HCT116 (cell line): ENCODE measurements around the gene EFCAB5. TPM values are rescaled to one million over a fixed set of nuclear protein-coding genes. Genes with fewer than 3 reads are reported as not detected.

Experiments
- ATAC-seq: fragments of 200-7000 bp; cut with Tn5 transposase; 2 replicates; pipeline ENCODE4 v1.9.1; 2020; ENCODE audit warnings: mild to moderate bottlenecking, moderate library complexity
- BruUV-seq: library from RNA; stranded (reverse); fragments of 400-500 nt; replicated peaks from 2 replicates; lab custom pipeline; 2021; lab: Mats Ljungman, UMichigan
- CTCF ChIA-PET: fragments of 300-600 bp; sonication (Branson Sonifier 250); formaldehyde crosslinking; loops from one replicate; lab custom pipeline; 2021; ENCODE audit warnings: antibody characterized with exemption; lab: Charles Lee
- POLR2A ChIA-PET: fragments of 300-600, 350-600 bp; sonication (Branson Sonifier 250); formaldehyde crosslinking; loops from one replicate; lab custom pipeline; 2021; ENCODE audit warnings: antibody characterized with exemption; lab: Charles Lee
- RAD21 ChIA-PET, 2 experiments: fragments of 300-600 bp; sonication (Branson Sonifier 250); formaldehyde crosslinking; loops; one replicate each; lab custom pipeline; 2023; ENCODE audit warnings: low total read pairs in 2 of 2; ENCODE audit not compliant: uncharacterized antibody in 2 of 2, unreplicated experiment in 2 of 2, low non-redundant PET in 1 of 2; lab: Charles Lee
- DNase-seq: peaks from one replicate; pipeline ENCODE4 v3.0.0-alpha.2; 2010; ENCODE audit warnings: low read depth, low spot score
- H2AFZ ChIP-seq: fragments of 200-600 bp; shearing (Covaris generic), sonication (generic); 2 replicates; pipeline ENCODE4 v1.6.1; 2017; ENCODE audit warnings: low read depth, mixed run types, mixed read lengths, antibody characterized with exemption, low read length; ENCODE audit not compliant: poor library complexity, severe bottlenecking
- H3K27ac ChIP-seq: 2 replicates; pipeline ENCODE4 v1.5.1; 2012; ENCODE audit warnings: low read depth, low read length
- H3K27me3 ChIP-seq: fragments of 200-600 bp; sonication (generic); 2 replicates; pipeline ENCODE4 v1.6.1; 2016; ENCODE audit warnings: mixed run types, low read length, mixed read lengths; ENCODE audit not compliant: insufficient read depth
- H3K36me3 ChIP-seq, 2 experiments: fragments of 200-500 bp in 1 of 2; fragments of 200-600 bp in 1 of 2; sonication (Bioruptor generic) in 1 of 2; sonication (generic) in 1 of 2; 2 replicates each; pipeline versions ENCODE4 v1.5.1 to v1.6.1; 2014 to 2016; ENCODE audit warnings: low read length in 2 of 2, inconsistent platforms in 1 of 2, mixed read lengths in 1 of 2, mixed run types in 1 of 2; ENCODE audit not compliant: insufficient read depth in 2 of 2, control insufficient read depth in 1 of 2
- H3K4me1 ChIP-seq, 2 experiments: fragments of 200-600 bp in 1 of 2; sonication (generic) in 1 of 2; 2 replicates each; pipeline versions ENCODE4 v1.5.1 to v1.6.1; 2012 to 2017; ENCODE audit warnings: low read length in 2 of 2, inconsistent platforms in 1 of 2, mild to moderate bottlenecking in 1 of 2, mixed read lengths in 1 of 2, mixed run types in 1 of 2, moderate library complexity in 1 of 2; ENCODE audit not compliant: insufficient read depth in 2 of 2, control insufficient read depth in 1 of 2
- H3K4me2 ChIP-seq: fragments of 200-600 bp; sonication (generic); 2 replicates; pipeline ENCODE4 v1.6.1; 2017; ENCODE audit warnings: mixed run types, low read length, mixed read lengths
- H3K4me3 ChIP-seq, 2 experiments: fragments of 200-600 bp in 1 of 2; sonication (generic) in 1 of 2; replicated peaks in 1 of 2; 2 replicates each; pipeline ENCODE4 v1.5.1; 2011 to 2016; ENCODE audit warnings: low read length in 2 of 2, control low read depth in 1 of 2, low read depth in 1 of 2, mild to moderate bottlenecking in 1 of 2, mixed read lengths in 1 of 2, mixed run types in 1 of 2
- H3K79me2 ChIP-seq: fragments of 200-600 bp; sonication (generic); 2 replicates; pipeline ENCODE4 v1.6.1; 2017; ENCODE audit warnings: mild to moderate bottlenecking, mixed run types, low read length, moderate library complexity, mixed read lengths; ENCODE audit not compliant: insufficient read depth
- H3K9ac ChIP-seq: fragments of 200-600 bp; sonication (generic); 2 replicates; pipeline ENCODE4 v1.6.1; 2016; ENCODE audit warnings: low read length, mixed read lengths
- H3K9me2 ChIP-seq: fragments of 200-600 bp; sonication (generic), shearing (Covaris generic); 2 replicates; pipeline ENCODE4 v1.6.1; 2017; ENCODE audit warnings: mixed run types, mild to moderate bottlenecking, moderate library complexity; ENCODE audit not compliant: insufficient read depth
- H3K9me3 ChIP-seq, 2 experiments: fragments of 200-500 bp in 1 of 2; fragments of 200-600 bp in 1 of 2; sonication (Bioruptor generic) in 1 of 2; sonication (generic) in 1 of 2; 2 replicates each; pipeline ENCODE4 v1.6.1; 2014 to 2017; ENCODE audit warnings: low read length in 2 of 2, mixed read lengths in 2 of 2, inconsistent platforms in 1 of 2, low read depth in 1 of 2, mild to moderate bottlenecking in 1 of 2, mixed run types in 1 of 2, moderate library complexity in 1 of 2; ENCODE audit not compliant: control insufficient read depth in 1 of 2, insufficient read depth in 1 of 2
- H4K20me1 ChIP-seq: fragments of 200-600 bp; sonication (generic), shearing (Covaris generic); 2 replicates; pipeline ENCODE4 v1.6.1; 2017; ENCODE audit warnings: mixed run types, mild to moderate bottlenecking, moderate library complexity; ENCODE audit not compliant: insufficient read depth
- ATF3 ChIP-seq: IDR thresholded peaks from 2 replicates; pipeline ENCODE4 v1.6.1; 2012
- CBX3 ChIP-seq: IDR thresholded peaks from 2 replicates; pipeline ENCODE4 v1.6.1; 2012; ENCODE audit warnings: low read depth
- CEBPB ChIP-seq: IDR thresholded peaks from 2 replicates; pipeline ENCODE4 v1.6.1; 2012; ENCODE audit warnings: low read depth
- CTCF ChIP-seq, 3 experiments: fragments of 200-600 bp in 1 of 3; sonication (generic) in 1 of 3; IDR thresholded peaks in 2 of 3; conservative IDR thresholded peaks in 1 of 3; 2 replicates each; pipeline ENCODE4 v1.5.1; 2012 to 2017; ENCODE audit warnings: low read depth in 2 of 3, low read length in 2 of 3, antibody characterized with exemption in 1 of 3, borderline replicate concordance in 1 of 3, control low read depth in 1 of 3, mild to moderate bottlenecking in 1 of 3, mixed read lengths in 1 of 3, mixed run types in 1 of 3, moderate library complexity in 1 of 3; ENCODE audit not compliant: insufficient read depth in 1 of 3
- EGR1 ChIP-seq: IDR thresholded peaks from 2 replicates; pipeline ENCODE4 v1.6.1; 2012; ENCODE audit warnings: low read depth
- ELF1 ChIP-seq: IDR thresholded peaks from 2 replicates; pipeline ENCODE4 v1.6.1; 2012; ENCODE audit warnings: low read depth, borderline replicate concordance
- EZH2 ChIP-seq: fragments of 200-600 bp; sonication (generic); IDR thresholded peaks from 2 replicates; pipeline ENCODE4 v1.6.1; 2017; ENCODE audit warnings: antibody characterized with exemption, mixed run types
- EZH2phosphoT487 ChIP-seq: fragments of 200-600 bp; IDR thresholded peaks from 2 replicates; pipeline ENCODE4 v1.6.1; 2018; ENCODE audit warnings: antibody characterized with exemption, borderline replicate concordance
- FOSL1 ChIP-seq: IDR thresholded peaks from 2 replicates; pipeline ENCODE4 v1.6.1; 2012; ENCODE audit warnings: low read depth
- JUND ChIP-seq: IDR thresholded peaks from 2 replicates; pipeline ENCODE4 v1.6.1; 2012
- REST ChIP-seq: IDR thresholded peaks from 2 replicates; pipeline ENCODE4 v1.6.1; 2012; ENCODE audit warnings: low read depth
- SP1 ChIP-seq: IDR thresholded peaks from 2 replicates; pipeline ENCODE4 v1.6.1; 2012; ENCODE audit warnings: low read depth
- SRF ChIP-seq: IDR thresholded peaks from 2 replicates; pipeline ENCODE4 v1.6.1; 2012; ENCODE audit warnings: low read depth
- YY1 ChIP-seq: IDR thresholded peaks from 2 replicates; pipeline ENCODE4 v1.6.1; 2011; ENCODE audit warnings: low read length, low read depth, moderate library complexity, mild to moderate bottlenecking; ENCODE audit not compliant: insufficient replicate concordance; ENCODE audit errors: extremely low read depth
- ZFX ChIP-seq: fragments of 450-650 bp; IDR thresholded peaks from 2 replicates; pipeline ENCODE4 v1.6.1; 2017
- ZNF274 ChIP-seq: fragments of 200-500 bp; sonication (Bioruptor generic); IDR thresholded peaks from 2 replicates; pipeline ENCODE4 v1.6.1; 2014; ENCODE audit warnings: mild to moderate bottlenecking, low read depth, low read length, inconsistent platforms
- intact Hi-C: fragments of 100-400 bp; cut with micrococcal nuclease; formaldehyde crosslinking; loops from 2 replicates; pipeline ENCODE4 v1.10.0; 2022
- total RNA-seq: library from RNA; stranded (reverse); gene quantifications from one replicate; pipeline ENCODE4 v1.2.1, GENCODE V29; 2021; ENCODE audit not compliant: unreplicated experiment
- TF ChIP-seq, protein P1 (sequence below): IDR thresholded peaks from 2 replicates; pipeline ENCODE4 v1.6.1; 2012

Gene EFCAB5
- total RNA-seq, 1 experiment from 2014 or later: 0.17 TPM

- ChIA-PET CTCF (interaction anchor here (1.8 kb wide), 1 partner anchor 8 kb away, joined by 12 read pairs; no protein-coding TSS in a partner anchor), POLR2A (no interaction called here), RAD21 (no interaction called here)
- Histone ChIP-seq H3K9me3 (no peaks in the 10 kb centered on the region), H3K4me1 (no peaks in the 10 kb centered on the region), H2AFZ (no peak overlapping the region), H3K79me2 (no peaks in the 10 kb centered on the region), H3K9ac (no peak overlapping the region), H3K4me3 (no peak overlapping the region), H3K36me3 (no peaks in the 10 kb centered on the region), H3K27me3 (no peaks in the 10 kb centered on the region), H3K4me2 (no peak overlapping the region), H3K27ac (no peak overlapping the region), H4K20me1 (no peaks in the 10 kb centered on the region), H3K9me2 (no peaks in the 10 kb centered on the region)
- no peak for ATAC-seq
- intact Hi-C loops: no loop called here
- no peak for DNase-seq
- BruUV-seq: no TSS peak
- TF ChIP-seq CBX3 (no peak), ELF1 (no peak), EZH2 (no peak), FOSL1 (no peak), JUND (no peak), EZH2phosphoT487 (no peak), CTCF (IDR thresholded peaks at IDR 0.05 in 2 of 3, conservative IDR thresholded peaks at IDR 0.05 in 1 of 3; ENCODE audit: borderline replicate concordance in 1 of 3, insufficient read depth in 1 of 3, low read depth in 2 of 3, low read length in 2 of 3) (no peak)
Observed at GRCh38 chr17:30084788-30085187, 143.4 kb downstream of the EFCAB5 start.

DNA sequence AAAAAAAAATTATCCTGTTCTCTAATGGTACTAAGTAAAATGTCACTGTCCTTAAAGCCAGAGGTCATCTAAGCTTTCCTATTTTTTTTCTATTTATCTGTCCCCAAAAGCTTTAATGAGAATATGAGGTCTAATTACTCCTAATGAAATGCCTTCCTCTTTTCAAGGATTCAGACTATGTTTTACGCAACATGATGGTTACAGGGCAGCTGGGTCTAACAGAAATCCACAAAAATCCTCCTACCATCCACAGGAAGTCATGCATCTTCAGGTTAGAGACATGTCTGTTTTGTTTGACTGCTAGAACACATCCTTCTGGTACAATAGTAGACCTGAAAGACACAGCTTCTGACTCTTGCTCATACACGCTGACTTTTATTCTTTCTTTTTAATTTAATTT lies 145.5 kb downstream of the EFCAB5 start:
- DNase-seq: no peak
- H3K36me3 ChIP-seq: no peaks in the 10 kb centered on the region
- intact Hi-C loops: no loop called here
- POLR2A ChIA-PET: no interaction called here
- ATAC-seq: no peak
- H3K27me3 ChIP-seq: no peaks in the 10 kb centered on the region
- H4K20me1 ChIP-seq: no peaks in the 10 kb centered on the region
- peaks cover 0 to 9% of the 10 kb centered on the region in 2 experiments; a peak in 2 of 4 replicates for H3K4me1 ChIP-seq
- RAD21 ChIA-PET: no interaction called here
- H3K4me2 ChIP-seq: no peak overlapping the region
- H3K9ac ChIP-seq: no peak overlapping the region
- no TSS peak for BruUV-seq
- no peak overlapping the region for H3K27ac ChIP-seq
- no peak overlapping the region for H3K4me3 ChIP-seq
- H3K9me2 ChIP-seq: no peaks in the 10 kb centered on the region
- CTCF ChIA-PET: no interaction called here
- H3K9me3 ChIP-seq: no peaks in the 10 kb centered on the region
- H2AFZ ChIP-seq: no peak overlapping the region
- H3K79me2 ChIP-seq: no peaks in the 10 kb centered on the region
- TF ChIP-seq CEBPB (no peak), JUND (no peak), EZH2 (no peak), EGR1 (no peak), SRF (no peak), CBX3 (no peak), ZFX (no peak), ZNF274 (no peak), YY1 (no peak), FOSL1 (no peak), ATF3 (no peak), REST (no peak), SP1 (no peak)
- TF ChIP-seq, protein P1, sequence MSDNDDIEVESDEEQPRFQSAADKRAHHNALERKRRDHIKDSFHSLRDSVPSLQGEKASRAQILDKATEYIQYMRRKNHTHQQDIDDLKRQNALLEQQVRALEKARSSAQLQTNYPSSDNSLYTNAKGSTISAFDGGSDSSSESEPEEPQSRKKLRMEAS: no peak
